Measurements from ENCODE around the gene IL22RA2.

The IL22RA2 gene

DNA sequence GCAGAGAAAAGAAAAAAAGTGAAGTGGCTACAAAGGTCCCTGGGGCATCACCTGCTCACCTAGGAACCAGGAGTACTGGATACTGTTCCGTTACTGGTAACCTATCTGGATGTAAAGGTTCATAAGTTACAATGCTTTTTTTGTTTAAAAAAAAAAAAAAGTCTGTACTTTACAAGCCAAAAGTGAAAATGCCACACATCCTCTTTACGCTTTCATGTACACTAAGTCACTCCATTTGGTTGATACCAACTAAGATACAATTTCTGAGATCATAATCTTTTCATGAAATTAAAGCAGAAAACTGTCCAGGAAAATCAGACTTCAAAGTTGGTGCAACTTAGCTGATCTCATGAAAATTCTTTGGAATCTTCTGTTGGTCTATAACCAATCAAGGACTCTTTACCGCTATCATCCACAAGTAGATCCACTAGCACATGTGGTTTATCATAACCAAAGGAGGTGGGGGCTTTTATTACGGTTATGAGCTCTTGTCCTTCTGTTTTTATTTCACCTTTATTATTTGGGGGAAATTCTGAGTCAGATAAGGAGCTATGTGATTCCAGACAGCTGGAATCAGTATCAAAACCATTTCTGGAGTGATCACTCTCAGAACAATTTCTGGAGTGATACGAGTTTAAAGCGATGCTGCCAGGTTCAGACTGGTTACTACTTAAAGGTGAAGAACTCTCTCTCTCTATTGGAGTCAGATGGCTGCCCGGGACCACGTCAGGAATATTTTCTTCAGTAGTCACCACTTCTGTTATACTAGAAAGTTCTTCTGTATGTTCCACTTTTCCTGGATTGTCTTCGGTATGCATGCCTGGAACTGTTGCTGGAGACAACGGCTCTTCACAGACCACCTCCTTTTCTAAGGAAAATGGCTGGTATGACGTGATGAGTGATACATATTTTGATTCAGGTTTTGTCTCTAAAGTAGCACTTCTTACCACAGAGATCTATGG is 24.5 kb upstream of the IL22RA2 start:
- DNase-seq, result no peak

- no peak for DNase-seq
Observed at GRCh38 chr6:137193256-137194070, 20.0 kb upstream of the IL22RA2 start.

DNA sequence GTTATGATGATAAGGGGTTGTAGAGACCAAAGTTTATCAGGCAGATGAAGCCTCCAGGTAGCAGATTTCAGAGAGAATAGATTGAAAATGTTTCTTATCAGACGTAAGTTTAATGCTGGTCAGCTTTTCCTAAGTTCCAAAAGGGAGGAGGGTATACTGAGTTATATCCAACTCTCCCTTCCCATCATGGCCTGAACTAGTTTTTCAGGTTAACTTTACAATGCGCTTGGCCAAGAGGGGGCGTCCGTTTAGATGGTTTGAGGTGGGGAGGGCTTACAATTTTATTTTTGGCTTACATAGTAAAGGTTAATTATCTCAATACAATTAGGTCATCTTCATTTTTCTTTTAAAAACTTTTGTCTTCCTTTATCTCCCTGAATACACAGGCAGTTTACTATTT is 19.4 kb upstream of the IL22RA2 start:
- DNase-seq, result no peak

GRCh38 chr6:137191670-137192069 is 18.2 kb upstream of the IL22RA2 start:
- DNase-seq, result no peak

GRCh38 chr6:137191236-137191635 is 17.8 kb upstream of the IL22RA2 start:
- DNase-seq, result no peak

DNA sequence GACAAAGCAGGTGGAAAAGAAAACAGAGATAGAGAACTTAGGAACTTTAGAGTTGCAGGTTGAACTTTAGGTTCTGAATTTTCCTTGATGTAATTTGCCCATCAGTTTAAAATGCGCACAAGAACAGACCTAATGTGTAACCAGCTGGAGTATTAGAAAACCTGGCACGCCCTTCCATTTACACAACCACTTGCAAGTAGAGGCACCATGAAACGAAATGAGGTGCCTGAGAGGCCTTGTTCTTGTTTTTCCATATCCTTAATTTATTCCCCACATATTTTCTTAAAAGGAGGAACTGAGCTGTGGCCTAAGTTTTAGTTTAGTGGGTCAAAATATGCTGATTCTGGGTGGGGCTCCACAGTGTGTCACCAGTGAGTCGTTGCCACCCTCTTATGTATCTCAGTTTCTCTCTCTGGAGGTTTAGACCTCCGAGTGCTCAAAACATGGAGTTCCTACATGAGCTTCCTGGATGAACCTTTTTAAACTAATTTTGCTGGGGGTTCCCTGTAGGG is 17.2 kb upstream of the IL22RA2 start:
- no peak for DNase-seq

DNA sequence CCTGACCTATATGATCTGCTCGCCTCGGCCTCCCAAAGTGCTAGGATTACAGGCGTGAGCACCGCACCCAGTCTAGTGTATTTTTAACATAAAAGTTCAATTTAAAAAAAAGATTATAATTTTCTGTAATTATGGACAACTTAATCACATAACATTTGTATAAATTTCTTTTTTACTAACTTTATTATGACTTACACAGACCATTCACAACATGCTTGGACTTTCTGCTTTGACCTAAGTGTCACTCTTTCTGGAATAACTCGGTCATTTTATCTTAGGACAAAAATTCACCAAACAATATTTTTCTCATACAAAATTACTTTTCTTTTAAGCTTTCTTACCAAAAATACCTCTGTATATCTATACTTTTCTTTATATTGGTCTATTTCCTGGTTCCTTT is 15.4 kb upstream of the IL22RA2 start:
- DNase-seq, result no peak

- no peak for DNase-seq
Observed at GRCh38 chr6:137185290-137185689, 11.8 kb upstream of the IL22RA2 start.

- no peak for DNase-seq
Observed at GRCh38 chr6:137182654-137183073, 9.2 kb upstream of the IL22RA2 start.

DNA sequence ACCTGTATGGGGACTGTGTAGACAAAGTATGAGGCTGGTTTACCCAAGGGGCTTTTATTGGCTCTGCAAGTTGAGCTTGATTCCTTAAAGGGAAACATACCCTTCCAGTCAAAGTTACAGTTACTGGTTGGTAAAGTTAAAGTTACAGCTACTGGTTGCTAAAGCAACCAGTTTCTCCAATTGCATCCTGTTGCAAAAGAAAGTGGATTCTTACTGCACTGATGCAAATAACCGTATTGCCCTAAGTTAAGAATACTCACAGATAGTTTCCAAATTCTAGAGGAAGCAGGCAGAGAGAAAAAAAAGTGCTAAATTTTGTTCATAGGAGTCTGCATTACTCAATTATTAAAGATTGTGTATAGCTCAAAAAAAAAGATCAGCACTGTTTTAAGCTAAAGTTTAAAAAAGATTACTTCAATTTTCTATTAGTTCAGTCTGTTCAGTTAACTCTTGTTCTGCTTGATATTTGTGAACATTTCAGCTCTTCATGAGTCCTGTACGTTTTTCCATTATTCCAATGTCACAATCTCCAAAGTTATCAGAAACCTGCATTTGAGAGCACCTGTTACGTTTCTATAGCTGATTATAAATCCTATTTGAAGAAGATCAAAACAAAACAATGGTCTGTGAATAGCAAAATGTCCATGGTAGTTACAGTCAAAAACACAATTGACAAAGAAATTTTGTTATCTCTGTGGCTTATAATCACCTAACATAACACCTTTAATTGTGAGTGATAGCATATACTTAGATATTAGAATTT is 8.6 kb upstream of the IL22RA2 start:
- DNase-seq, result no peak

DNA sequence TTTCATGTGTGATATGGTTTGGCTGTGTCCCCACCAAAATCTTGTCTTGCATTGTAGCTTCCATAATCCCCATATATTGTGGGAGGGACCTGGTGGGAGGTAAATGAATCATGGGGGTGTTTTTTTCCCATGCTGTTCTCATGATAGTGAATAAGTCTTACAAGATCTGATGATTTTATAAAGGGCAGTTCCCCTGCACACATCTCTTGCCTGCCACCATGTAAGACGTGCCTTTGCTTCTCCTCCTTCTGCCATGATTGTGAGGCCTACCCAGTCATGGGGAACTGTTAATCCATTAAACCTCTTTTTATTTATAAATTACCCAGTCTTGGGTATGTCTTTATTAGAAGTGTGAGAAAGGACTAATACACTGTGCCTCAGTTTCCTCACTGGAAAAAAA is 4.2 kb upstream of the IL22RA2 start:
- no peak for DNase-seq

DNA sequence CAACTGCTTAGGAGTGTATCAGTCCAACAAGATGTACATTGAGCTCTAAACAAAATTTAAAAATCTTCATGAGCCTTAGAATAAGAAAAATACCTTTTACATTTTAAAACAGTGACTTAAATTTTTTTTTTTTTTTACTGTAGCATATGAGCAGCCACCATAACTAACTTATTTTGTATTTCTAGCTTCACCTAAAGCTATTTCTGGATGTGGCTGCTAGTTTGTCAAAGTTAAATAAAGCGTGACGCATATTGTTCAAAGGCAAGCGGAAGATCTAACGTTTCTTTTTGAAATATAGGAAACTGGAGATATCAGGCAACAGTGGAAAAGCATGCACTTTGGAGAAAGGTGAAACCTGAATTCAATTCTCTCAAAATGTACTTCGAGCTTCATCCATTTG is 3.3 kb upstream of the IL22RA2 start:
- no peak for DNase-seq

DNA sequence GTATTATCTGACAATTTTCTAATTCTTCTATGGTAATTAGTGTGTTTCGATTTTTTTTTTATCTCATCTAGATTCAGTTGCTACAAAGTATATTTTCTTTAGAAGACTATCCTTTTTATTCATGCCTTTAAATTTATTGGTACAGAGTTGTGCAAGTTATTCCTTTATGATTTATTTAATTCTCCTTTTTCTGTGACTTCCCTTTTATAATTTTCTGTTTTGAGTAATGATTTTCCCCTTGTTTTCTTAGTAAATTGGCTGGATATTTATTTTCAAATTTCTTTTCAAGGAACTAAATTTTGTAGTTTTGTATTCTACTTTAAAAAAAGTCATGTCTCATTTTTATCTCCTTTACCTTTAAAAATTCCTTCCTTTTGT is 2.4 kb upstream of the IL22RA2 start:
- DNase-seq, result no peak

DNA sequence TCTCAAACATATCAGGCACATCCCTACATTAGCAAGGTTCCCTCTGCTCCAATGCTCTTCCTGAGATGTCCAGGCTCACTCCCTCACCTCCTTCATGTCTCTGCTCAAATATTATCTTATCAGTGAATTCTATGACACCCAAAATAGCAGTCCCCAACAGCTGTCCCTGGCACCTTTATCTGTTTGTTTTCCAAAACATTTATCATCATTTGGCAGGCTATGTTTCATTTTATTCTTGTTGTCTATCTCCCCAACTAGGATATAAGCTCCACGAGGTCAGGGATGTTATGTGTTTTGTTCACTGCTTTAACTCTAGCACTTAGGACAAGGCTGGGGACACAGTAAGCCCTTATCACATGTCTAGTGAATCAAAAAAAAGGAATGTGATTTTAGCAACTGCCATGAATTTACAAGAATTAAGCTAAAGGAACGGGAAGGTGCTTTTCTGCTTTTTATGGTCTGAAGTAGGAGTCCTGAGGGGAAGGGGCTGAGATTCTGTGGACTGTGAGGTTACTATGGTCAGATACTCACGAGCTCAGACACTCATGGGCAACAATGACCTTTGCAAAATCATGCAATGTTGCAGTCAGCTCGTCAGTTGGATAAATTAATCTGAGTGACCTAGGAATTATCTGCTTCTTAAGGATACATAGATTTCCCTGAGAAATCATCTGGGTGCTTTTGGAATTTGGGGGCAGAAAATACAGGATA is 1.9 kb upstream of the IL22RA2 start:
- DNase-seq, result no peak

- no peak for DNase-seq
Observed at GRCh38 chr6:137172734-137173431, 561 bp downstream of the IL22RA2 start.

DNA sequence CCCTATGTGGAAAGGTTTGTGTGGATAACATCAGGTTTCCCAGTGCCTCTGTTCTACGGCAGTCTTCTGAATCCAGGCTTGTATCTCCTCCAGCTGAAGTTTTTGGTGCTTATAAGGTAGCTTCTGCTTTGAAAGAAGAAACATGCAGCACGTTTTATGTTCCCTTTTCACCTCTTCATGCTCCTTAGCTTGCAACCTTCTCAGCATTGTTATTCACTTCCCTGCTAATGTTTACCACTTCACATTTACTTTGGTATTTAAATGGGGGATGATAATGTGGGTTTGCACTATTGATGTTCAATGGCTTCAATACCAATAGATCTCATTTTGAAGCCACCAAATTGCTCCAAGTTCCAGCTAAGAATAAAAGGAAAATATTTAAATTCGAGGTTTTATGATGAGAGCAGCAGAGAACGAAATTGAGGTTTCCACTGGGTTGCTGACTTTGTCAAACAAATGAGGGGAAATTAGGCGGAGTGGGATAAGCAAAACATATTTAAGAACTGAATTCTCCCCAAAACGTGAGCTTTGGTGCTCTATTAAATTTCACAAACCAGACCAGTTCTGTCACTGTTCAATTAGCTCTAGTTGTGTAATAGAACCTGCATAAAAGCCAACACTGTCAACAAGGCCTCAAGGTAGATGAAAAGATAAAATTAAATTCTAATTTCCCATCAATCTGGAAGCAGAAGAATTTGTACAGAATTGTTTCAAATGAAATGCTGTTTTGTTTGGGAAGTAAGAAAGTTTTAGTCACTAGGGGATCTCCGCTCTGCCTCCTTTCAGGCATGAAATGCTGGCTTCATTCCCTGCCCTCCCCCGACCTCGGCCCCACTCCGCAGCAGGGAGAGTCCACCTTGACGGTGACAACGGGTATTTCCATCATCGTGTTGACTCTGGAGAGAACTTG is 1.4 kb downstream of the IL22RA2 start:
- DNase-seq, result no peak

GRCh38 chr6:137171053-137171374 is 2.4 kb downstream of the IL22RA2 start:
- no peak for DNase-seq

DNA sequence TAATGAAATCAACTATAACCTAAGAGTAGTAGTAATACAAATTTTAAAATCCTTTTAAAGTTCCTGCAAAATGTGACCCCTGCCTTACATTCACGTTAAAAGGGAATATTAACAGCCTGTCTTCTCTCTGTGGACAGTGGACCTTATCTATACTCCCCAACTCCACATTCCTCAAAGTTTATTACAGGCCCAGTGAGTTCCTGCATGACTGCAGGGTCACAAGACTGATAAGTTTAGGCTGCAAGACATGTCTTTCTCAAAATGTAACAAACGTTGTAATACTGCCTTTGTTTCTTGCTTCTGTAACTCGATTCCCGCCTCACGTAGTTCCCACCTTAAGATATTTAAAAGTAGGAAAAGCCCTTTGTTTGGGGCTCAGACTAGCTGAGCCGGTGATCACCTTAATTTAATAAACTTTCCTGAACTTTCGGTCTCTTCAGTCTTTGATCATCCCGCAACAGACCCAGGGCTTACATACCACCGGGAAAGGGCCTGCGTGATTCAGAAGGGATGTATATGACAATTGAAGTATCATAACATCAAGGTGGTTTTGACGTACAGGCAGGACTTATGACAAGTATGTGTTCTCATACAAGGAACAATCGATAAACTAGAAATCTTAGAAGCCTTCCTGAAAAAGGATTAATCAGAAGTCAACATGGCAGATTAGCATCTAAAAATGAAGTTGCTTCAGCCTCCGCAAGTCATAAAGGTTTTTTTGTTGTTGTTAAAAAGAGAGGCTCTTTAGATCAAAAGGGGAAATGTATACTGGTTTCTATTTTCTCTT is 3.0 kb downstream of the IL22RA2 start:
- no peak for DNase-seq

GRCh38 chr6:137167702-137168377 is 5.6 kb downstream of the IL22RA2 start:
- no peak for DNase-seq

Measured in activated T-cell treated with anti-CD3 and anti-CD28 coated beads, Interleukin-2, amount 50 U/mL, for 1 hour (primary cell).